HEK293 (cell line): Measurements from ENCODE around the gene COPZ1.
A peak's percentile ranks its signal among the peaks of the same experiment; 100 is the strongest.

Experiments
- CTCF ChIP-seq: fragments of 450-650 bp; formaldehyde crosslinking; IDR thresholded peaks from 2 replicates; pipeline ENCODE4 v1.5.1; 2016; ENCODE audit warnings: missing biosample characterization, missing genetic modification characterization
- MYNN ChIP-seq: fragments of 450-650 bp; formaldehyde crosslinking; IDR thresholded peaks from 2 replicates; pipeline ENCODE4 v1.5.1; 2016; ENCODE audit warnings: missing biosample characterization, missing genetic modification characterization, borderline replicate concordance
- TCF7L2 ChIP-seq: IDR thresholded peaks from 2 replicates; pipeline ENCODE4 v1.6.1; 2011; ENCODE audit warnings: low read depth, mild to moderate bottlenecking, inconsistent platforms, low read length, moderate library complexity, borderline replicate concordance
- YY1 ChIP-seq: fragments of 450-650 bp; formaldehyde crosslinking; IDR thresholded peaks from 2 replicates; pipeline ENCODE4 v1.5.1; 2018; ENCODE audit warnings: missing biosample characterization, missing genetic modification characterization
- YY2 ChIP-seq: fragments of 450-650 bp; formaldehyde crosslinking; IDR thresholded peaks from 2 replicates; pipeline ENCODE4 v1.5.1; 2016; ENCODE audit warnings: missing biosample characterization, missing genetic modification characterization
- ZFHX2 ChIP-seq: fragments of 450-650 bp; formaldehyde crosslinking; conservative IDR thresholded peaks from 2 replicates; pipeline ENCODE4 v1.5.1; 2016; ENCODE audit warnings: missing biosample characterization, missing genetic modification characterization
- ZNF114 ChIP-seq: fragments of 450-650 bp; formaldehyde crosslinking; IDR thresholded peaks from 2 replicates; pipeline ENCODE4 v1.5.0; 2017; ENCODE audit warnings: missing biosample characterization, missing genetic modification characterization
- ZNF416 ChIP-seq: fragments of 450-650 bp; formaldehyde crosslinking; IDR thresholded peaks from 2 replicates; pipeline ENCODE4 v1.5.1; 2016; ENCODE audit warnings: missing biosample characterization, missing genetic modification characterization
- ZNF501 ChIP-seq: fragments of 450-650 bp; formaldehyde crosslinking; IDR thresholded peaks from 2 replicates; pipeline ENCODE4 v1.5.1; 2016; ENCODE audit warnings: missing biosample characterization, missing genetic modification characterization
- ZNF510 ChIP-seq: fragments of 450-650 bp; formaldehyde crosslinking; IDR thresholded peaks from 2 replicates; pipeline ENCODE4 v1.5.1; 2018; ENCODE audit warnings: mild to moderate bottlenecking, missing genetic modification characterization, missing biosample characterization; ENCODE audit not compliant: insufficient replicate concordance
- ZNF768 ChIP-seq: fragments of 450-650 bp; formaldehyde crosslinking; IDR thresholded peaks from 2 replicates; pipeline ENCODE4 v1.5.1; 2018; ENCODE audit warnings: missing biosample characterization, mild to moderate bottlenecking, missing genetic modification characterization

DNA sequence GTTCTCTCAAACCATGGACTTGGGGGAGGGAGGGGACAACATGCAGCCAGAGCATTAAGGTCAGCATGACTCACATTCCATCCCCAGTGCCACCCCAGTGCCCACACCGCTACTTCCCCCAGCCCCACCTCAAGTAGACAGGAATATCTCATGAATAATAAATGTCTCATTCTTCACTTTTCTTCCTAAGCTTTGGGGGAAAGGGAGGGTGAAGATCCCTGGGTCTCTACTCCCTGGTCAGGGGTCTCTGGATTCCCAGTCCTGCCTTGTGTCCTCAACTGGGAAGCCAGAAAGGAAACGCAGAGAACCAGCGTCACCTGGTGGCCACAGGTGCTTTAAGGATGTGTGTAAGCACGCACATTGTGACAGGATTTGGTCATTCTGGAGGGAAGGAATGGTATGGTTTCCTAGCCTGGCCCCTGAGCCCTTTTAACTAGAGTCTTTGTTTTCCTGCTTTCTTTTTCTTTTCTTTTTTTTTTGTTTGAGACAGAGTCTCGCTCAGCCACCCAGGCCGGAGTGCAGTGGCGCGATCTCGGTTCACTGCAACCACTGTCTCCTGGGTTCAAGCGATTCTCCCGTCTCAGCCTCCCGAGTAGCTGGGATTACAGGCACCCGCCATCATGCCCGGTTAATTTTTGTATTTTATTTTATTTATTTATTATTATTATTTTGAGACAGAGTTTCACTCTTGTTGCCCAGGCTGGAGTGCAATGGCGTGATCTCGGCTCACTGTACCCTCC lies 36.0 kb downstream of the COPZ1 start:
- TF ChIP-seq CTCF (tag by site-specific recombination) (peak; percentile 94), ZFHX2 (tag by site-specific recombination) (no peak), ZNF114 (no peak), YY1 (tag by site-specific recombination) (no peak), ZNF416 (no peak), ZNF768 (tag by site-specific recombination) (no peak), ZNF510 (tag by site-specific recombination) (no peak), ZNF501 (peak; percentile 26; the same call in 1 of the 2 replicates), MYNN (tag by site-specific recombination) (no peak), TCF7L2 (no peak), YY2 (tag by site-specific recombination) (no peak)
